PFSK-1 (cell line): Measurements from ENCODE around the gene RASGRP4.

Experiments used
- FOXP2 ChIP-seq: optimal IDR thresholded peaks from 2 replicates; pipeline ENCODE3; 2011; ENCODE audit warnings: borderline replicate concordance, control low read depth, inconsistent platforms; ENCODE audit not compliant: insufficient read depth; ENCODE audit errors: extremely low read length, extremely low read depth
- POLR2AphosphoS5 ChIP-seq: IDR thresholded peaks from 2 replicates; pipeline ENCODE4 v1.6.1; 2012; ENCODE audit warnings: low read depth, mild to moderate bottlenecking, control low read depth, low read length, moderate library complexity
- SIN3A ChIP-seq: IDR thresholded peaks from 2 replicates; pipeline ENCODE4 v1.6.1; 2012; ENCODE audit warnings: mild to moderate bottlenecking, low read length, moderate library complexity, borderline replicate concordance; ENCODE audit not compliant: insufficient read depth
- TAF1 ChIP-seq: IDR thresholded peaks from 2 replicates; pipeline ENCODE4 v1.6.1; 2012; ENCODE audit warnings: low read length, control low read depth, borderline replicate concordance; ENCODE audit not compliant: insufficient read depth
- TF ChIP-seq, protein P1 (sequence below), 2 experiments: IDR thresholded peaks; 2 replicates each; pipeline versions ENCODE4 v1.6.1 to v1.8.0; 2011 to 2012; ENCODE audit warnings: low read depth in 2 of 2, low read length in 2 of 2, control low read depth in 1 of 2, inconsistent platforms in 1 of 2, mild to moderate bottlenecking in 1 of 2, moderate library complexity in 1 of 2; ENCODE audit not compliant: insufficient read depth in 1 of 2

DNA sequence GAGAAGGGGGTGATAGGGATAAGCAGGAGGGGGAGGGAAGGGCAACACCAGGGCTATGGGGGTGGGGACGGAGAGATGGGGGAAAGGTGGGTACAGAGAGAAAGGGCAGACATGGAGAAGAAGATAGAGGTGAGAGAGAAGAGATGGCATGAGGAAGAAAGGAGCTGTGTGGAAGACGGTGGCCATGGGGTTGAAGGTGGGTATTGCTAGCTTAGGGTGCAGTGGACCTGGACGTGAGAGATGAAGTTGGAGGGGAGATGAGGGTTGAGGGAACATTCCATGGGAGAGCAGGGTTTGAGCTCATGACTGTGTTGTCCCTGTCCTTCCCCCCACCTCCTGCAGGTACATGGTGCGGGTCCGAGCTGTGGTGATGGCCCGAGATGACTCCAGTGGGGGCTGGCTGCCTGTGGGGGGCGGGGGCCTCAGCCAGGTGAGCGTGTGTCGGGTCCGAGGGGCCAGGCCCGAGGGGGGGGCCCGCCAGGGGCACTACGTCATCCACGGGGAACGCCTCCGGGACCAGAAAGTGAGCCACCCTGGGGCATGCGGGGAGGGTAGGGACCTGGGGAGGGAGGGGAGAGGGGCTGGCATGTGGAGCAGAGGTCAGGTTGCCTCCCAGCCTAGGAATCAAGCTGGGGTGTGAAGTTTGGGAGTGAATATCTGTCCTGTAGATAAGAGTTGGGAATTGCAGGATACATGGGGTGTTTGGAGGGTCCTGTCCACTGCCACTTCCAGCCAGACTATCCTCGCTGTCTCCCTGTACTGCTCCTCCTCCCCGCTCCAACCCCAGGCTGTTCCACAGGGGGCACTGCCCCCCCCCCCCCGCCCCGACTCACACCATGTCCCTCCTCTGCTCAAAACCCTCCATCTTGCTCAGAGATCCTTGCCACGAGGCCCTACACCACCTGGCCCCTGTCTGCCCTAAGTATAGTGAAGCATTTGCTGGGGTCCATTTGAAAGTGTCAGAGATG is 35.8 kb downstream of the RASGRP4 start:
- TF ChIP-seq POLR2AphosphoS5 (no peak; the same call in 1 of the 2 replicates), TAF1 (no peak), SIN3A (no peak), FOXP2 (no peak)
- TF ChIP-seq, protein P1, sequence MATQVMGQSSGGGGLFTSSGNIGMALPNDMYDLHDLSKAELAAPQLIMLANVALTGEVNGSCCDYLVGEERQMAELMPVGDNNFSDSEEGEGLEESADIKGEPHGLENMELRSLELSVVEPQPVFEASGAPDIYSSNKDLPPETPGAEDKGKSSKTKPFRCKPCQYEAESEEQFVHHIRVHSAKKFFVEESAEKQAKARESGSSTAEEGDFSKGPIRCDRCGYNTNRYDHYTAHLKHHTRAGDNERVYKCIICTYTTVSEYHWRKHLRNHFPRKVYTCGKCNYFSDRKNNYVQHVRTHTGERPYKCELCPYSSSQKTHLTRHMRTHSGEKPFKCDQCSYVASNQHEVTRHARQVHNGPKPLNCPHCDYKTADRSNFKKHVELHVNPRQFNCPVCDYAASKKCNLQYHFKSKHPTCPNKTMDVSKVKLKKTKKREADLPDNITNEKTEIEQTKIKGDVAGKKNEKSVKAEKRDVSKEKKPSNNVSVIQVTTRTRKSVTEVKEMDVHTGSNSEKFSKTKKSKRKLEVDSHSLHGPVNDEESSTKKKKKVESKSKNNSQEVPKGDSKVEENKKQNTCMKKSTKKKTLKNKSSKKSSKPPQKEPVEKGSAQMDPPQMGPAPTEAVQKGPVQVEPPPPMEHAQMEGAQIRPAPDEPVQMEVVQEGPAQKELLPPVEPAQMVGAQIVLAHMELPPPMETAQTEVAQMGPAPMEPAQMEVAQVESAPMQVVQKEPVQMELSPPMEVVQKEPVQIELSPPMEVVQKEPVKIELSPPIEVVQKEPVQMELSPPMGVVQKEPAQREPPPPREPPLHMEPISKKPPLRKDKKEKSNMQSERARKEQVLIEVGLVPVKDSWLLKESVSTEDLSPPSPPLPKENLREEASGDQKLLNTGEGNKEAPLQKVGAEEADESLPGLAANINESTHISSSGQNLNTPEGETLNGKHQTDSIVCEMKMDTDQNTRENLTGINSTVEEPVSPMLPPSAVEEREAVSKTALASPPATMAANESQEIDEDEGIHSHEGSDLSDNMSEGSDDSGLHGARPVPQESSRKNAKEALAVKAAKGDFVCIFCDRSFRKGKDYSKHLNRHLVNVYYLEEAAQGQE (IDR thresholded peaks at IDR 0.05; ENCODE audit: insufficient read depth in 1 of 2, low read depth in 2 of 2, low read length in 2 of 2) = no peak
